ENCODE results near the gene CD22.

CD22 gene

DNA sequence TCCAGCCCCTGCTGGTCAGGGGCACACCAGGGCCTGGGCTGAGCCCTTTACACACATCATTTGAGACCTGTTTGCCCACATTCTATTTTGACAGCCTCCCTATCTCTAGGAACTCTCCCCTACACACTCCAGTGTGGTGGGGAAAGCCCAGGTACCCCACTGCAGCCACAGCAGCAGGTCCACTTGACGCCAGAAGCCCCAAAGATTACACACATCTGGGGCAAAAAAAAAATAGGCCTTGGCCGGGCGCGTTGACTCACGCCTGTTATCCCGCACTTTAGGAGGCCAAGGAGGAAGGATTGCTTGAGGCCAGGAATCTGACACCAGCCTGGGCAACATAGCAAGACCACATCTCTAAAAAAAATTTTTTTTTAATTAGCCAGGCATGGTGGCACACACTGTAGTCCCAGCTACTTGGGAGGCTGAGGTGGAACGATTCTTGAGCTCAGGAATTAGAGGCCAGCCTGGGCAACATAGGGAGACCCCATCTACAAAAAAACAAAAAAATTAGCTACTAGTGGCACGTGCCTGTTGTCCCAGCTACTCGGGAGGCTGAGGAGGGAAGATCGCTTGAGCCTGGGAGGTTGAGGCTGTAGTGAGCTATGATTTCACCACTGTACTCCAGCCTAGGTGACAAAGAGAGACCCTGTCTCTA is 18.0 kb upstream of the CD22 start:
- no peak overlapping the region for H3K27ac ChIP-seq
- TF ChIP-seq, protein P1, sequence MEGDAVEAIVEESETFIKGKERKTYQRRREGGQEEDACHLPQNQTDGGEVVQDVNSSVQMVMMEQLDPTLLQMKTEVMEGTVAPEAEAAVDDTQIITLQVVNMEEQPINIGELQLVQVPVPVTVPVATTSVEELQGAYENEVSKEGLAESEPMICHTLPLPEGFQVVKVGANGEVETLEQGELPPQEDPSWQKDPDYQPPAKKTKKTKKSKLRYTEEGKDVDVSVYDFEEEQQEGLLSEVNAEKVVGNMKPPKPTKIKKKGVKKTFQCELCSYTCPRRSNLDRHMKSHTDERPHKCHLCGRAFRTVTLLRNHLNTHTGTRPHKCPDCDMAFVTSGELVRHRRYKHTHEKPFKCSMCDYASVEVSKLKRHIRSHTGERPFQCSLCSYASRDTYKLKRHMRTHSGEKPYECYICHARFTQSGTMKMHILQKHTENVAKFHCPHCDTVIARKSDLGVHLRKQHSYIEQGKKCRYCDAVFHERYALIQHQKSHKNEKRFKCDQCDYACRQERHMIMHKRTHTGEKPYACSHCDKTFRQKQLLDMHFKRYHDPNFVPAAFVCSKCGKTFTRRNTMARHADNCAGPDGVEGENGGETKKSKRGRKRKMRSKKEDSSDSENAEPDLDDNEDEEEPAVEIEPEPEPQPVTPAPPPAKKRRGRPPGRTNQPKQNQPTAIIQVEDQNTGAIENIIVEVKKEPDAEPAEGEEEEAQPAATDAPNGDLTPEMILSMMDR (conservative IDR thresholded peaks at IDR 0.05) = no peak

DNA sequence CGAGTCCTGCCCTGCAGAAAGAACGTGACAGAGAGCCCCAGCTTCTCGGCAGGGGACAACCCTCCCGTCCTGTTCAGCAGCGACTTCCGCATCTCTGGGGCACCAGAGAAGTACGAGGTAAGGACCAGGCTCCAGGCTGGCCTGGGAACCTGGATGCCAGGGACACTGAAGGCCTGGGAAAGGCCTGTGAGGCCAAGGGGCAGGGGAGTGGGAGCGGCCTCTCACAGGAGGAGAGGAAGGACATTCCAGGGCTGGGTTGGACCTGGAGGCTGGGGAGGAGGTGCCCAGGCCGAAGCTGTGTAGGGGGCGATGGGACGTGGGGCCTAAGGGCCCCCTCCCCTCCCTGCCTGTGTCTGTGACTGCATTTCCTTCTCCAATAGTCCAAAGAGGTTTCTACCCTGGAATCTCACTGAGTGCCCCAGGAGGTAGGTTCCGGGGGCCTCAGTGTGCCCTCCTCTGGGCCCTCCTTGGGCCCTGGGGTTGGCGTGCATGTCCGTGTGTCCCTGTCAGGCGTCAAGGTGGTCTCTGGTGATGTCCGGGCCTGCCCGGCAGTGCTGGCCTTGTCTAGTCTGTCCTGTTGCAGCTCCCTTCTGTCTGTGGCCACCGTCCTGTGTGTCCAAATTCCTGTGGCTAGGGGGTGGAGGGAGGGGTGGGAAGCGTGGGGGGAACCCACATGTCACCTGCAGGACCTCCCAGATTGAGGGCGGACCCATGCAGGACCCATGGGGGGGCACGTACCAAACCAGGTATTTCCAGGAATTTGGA is 16.9 kb upstream of the CD22 start:
- TF ChIP-seq, protein P1 (conservative IDR thresholded peaks at IDR 0.05) = no peak
- no peak overlapping the region for H3K27ac ChIP-seq

DNA sequence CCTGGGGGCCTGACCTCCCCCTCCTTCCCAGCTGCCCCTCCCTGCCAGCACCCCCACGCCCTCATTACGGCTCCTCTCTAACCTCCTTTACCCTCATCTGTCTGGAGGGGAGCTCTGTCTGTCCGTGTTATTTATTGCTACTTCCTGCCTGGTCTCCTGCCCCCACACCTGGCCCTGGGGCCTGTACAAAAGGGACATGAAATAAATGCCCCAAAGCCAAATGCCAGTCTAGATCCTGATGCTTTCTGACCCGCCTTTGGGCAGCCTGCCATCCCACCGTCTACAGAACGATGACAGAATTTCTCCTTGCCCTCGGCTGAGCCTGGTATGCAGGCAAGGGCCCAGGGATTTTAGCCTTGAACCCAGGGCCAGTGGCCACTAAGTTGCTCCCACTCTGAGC is 15.4 kb upstream of the CD22 start:
- TF ChIP-seq, protein P1 (conservative IDR thresholded peaks at IDR 0.05) = no peak
- no peak overlapping the region for H3K27ac ChIP-seq

DNA sequence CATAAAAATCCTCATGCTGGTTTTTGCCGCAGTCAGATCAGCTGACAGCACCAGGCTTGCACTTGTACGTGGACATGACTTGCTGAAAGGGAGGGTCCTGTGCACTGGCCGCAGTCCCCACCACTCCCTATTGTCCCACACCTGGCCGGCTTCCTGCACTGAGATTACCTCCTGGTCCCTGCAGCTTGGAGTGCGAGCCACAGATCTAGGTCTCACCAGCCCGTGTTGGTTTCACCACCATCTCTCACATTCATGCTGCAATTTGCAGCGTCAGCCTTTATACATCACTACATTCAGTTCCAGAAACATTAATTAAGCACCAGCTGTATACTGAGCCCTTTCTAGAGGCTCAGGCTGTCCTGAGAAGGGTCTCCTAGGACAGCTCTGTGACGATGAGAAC is 15.0 kb upstream of the CD22 start:
- H3K27ac ChIP-seq = no peak overlapping the region

DNA sequence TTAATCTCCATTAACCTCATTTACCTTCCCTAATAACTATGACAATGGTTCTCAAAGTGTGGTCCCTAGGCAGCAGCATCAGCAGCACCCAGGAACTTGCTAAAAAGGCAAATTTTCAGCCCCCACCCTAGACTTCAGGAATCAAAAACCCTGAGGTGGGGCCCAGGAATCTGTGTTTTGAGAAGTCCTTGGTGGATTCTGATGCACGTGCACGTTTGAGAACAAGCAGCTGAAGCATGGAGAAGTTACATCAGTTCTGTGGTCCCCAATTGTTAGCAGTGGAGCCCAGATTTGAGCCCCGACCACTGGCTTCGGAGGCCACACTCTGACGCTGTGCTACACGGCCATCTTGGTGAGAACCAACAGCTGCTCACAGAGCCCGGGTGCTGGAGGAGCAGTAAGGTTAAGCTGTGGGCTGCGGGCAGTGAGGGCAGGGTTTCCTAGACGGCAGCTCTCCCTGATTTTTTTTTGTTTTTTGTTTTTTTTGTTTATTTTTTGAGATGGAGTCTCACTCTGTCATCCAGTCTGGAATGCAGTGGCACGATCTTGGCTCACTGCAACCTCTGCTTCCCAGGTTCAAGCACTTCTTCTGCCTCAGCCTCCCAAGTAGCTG is 14.0 kb upstream of the CD22 start:
- TF ChIP-seq, protein P1 (conservative IDR thresholded peaks at IDR 0.05) = no peak
- no peak overlapping the region for H3K27ac ChIP-seq

More for the DNA sequence above, 15.0 kb upstream of the CD22 start:
- TF ChIP-seq, protein P1 (conservative IDR thresholded peaks at IDR 0.05) = no peak

DNA sequence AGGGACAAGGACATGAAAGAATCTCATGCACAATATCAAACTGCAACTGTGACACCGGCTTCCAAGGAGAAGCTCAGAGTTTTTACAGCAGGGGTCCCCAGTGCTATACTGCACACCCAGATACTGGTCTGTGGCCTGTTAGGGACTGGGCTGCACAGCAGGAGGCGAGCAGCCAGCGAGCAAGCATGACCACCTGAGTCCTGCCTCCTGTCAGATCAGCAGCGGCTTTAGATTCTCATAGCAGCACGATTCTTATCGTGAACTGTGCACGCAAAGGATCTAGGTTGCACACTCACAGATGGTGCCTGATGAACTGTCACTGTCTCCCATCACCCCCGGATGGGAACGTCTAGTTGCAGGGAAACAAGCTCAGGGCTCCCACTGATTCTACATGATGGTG is 13.1 kb upstream of the CD22 start:
- H3K27ac ChIP-seq = no peak overlapping the region
- TF ChIP-seq, protein P1 (conservative IDR thresholded peaks at IDR 0.05) = no peak

DNA sequence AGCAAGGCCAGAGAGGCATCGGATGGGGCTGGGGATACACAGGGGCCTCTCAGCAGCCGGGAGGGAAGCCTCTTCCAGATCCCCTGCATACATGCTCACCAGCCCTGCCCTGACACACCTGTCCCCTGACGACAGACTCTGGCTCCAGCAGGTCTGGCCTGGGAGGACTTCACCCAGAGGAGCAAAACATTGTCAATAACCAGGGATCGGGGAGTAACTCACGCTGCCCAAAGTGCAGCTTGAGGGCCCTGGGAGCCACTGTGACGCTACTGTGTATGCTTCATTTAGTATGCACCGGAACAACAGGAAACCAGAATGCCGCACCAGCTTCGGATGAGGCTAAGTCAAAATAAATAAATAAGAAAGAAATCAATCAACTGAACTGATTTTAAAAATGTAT is 12.4 kb upstream of the CD22 start:
- no peak overlapping the region for H3K27ac ChIP-seq
- TF ChIP-seq, protein P1 (conservative IDR thresholded peaks at IDR 0.05) = no peak
